NCI-H128 (cell line): ENCODE measurements around the gene GORASP2.
"Not testable (repeated sequence)": the region's sequence is repeated elsewhere in the genome, so short reads cannot be mapped to it uniquely, and the experiment has no call there.

Experiments
- DNase-seq: peaks from one replicate; lab custom pipeline; 2025; ENCODE audit not compliant: unreplicated experiment; lab: John Stamatoyannopoulos, UW

GORASP2 gene

DNA sequence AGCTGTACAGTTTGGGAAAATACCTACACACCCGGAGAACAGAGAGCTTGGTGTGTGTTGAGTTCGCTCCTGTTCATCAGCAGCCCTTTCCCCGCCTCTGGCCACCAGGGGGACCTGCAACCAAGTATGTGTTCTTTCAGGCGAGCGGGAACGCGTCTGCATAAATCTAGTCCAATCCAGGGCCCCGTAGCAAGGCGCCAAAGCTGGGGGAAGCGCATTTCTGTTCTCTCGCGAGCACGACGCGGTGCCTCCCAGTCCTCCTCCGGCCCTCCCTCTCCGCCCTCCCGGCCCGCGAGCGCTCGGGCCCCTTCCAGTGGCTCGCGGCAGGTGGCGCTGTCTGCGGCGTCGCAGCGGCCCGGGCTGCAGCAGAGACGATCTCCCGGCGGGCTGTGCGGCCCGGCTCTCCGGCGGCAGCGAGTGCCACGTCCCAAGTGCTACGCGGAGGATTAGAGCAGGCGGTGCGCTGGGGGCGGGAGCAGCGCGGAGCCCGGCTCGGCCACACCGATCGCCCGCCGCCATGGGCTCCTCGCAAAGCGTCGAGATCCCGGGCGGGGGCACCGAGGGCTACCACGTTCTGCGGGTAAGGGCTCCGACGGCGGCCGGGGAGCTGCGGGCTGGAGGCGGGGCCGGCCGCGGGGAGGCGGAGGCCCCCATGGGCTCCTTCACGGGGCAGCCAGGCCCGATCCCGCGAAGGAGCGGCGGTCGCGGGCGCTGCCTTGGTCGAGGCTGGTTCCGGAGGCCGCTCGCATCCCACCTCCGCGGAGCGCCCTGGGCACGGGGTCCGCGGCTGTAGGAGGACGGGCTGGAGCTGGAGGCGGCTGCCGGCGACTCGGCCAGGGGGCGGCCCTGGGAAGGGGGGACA, at the start of gene GORASP2:
Gene GORASP2 (plus strand): TSS at position 430 of the 862 bp plus-strand sequence. CDS start 88 bp downstream, at position 518.
- peak; percentile 90 for DNase-seq

DNA sequence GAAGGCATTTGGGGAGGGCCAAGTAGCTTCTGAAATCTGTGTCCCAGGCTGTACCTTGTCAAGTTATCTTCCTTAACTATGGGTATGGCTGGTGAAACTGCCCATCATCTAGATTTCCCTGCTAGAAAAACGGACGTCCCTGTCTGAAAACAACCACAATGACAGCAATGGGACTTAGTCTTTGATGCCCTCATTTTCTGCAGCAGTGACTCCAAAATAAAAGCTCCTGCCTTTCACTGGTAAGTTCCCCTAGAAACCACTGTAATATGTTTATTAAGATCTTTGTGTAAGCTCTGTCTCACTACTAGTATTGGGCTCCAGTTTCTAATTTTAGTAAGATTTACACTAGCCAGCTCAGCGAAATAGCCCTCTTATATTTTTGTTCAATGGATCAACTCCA, 47.2 kb upstream of the GORASP2 start:
- no peak for DNase-seq

DNA sequence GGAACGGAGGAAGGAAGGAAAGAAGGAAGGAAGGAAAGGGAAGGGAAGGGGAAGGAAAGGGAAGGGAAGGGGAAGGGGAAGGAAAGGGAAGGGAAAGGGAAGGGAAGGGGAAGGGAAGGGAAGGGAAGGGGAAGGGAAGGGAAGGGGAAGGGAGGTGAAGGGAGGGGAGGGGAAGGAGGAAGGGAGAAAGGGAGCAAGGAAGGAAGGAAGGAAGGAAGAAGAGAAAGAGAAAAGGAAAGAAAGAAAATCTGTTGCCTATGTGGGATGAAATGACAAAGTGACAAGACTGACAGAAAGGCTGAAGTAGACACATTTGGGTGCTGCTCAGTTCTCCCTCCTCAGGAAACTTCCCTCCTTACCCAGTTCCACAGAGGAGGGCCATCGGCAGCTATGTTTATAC, 46.3 kb upstream of the GORASP2 start:
- no peak for DNase-seq

DNA sequence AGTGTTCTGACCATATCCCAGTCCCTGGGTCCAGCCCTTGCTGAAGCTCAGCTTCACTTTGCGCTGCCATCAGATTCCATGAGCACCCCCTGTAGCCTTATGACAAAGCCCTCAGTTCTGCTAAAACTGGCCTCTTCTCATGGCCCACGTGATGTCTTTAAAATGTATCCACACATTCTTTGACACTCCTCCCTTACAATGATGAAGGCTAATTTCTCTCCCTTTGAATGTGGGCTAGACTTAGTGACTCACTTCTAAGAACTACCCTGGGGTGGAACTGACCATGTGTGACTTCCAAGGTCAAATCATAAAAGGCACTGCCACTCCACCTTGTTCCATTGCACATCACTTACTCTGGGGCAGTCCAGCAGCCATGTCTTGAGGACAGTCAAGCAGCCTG, 45.4 kb upstream of the GORASP2 start:
- DNase-seq: no peak

DNA sequence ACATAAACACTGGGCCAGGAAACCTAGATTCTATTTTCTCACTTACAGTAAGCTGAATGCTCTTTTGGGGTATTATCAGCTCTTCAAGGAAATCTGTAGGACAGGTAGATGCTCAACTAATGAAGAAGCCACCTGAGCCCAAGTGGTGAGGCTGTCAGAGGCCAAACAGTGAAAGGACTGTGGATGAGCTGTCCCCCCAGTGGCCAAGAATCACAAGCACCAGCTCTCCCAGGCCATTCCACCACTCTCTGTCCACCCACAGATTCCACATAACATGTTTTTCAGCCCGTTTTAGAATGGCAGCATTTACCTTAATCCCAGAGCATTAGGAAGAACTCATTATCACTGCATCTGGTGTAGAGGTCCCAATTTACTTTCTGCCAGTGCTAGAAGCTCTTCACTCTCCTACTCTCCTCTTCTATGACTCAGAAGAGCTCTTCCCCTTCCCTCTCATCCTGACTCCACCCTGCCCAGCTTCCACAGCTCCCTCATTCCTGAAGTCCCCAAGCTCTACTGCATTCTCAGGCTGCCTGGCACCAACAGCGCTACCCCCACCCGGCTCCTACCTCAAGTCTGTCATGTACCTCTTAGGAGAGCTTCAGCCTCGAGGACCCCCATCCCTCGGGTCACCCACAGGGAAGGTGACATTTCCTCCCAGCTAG, 43.8 kb upstream of the GORASP2 start:
- DNase-seq: no peak

DNA sequence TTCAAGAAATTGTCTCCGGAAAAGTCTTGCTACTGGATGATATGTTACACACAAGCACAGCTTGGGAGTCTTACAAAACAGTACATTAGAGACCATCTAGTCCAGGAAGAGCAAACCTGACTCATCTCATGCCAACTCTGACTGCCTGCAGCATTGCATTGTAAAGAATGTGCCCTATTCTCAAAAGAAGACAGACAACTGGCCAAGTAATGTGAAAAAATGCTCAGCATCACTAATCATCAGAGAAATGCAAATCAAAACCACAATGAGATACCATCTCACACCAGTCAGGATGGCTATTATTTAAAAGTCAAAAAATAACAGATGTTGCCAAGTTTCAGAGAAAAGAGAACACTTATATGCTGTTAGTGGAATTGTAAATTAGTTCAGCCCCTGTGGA, 42.7 kb upstream of the GORASP2 start:
- no peak for DNase-seq

DNA sequence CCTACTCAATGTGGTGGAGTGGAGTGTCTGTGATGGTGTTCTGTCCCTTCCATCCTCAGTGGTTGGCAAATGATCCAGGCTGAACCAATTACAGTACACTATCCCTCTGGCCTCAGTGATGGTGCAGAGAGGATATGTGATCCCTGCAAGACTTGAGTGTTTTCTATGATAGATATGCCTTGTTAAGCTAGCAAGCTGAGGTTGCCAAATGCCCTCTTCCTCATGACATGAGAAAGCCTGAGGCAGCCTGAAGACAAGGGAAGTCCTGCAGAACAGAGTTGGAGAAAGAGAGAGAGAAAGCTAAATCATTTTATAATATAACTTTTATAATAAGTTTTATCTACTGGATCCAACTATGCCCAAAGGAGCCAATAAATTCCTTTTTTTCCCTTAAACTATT, 41.6 kb upstream of the GORASP2 start:
- DNase-seq: no peak

DNA sequence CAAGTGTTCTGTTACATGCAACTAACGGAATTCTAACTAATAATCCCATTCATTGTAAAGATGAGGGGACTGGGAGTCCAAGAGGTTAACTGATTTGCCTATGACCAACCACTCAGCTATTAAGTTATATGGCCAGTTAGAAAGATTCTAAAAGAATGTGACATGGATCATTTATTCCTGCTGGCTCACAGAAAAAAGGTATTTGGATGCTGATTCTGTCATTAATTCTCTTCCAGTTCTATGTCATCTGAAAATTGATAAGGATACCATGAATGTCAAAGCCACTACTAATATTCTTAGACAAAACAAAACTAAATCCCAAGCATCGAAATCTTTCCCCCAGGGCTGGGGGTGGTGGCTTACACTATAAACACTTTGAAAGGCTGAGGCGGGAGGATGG, 41.2 kb upstream of the GORASP2 start:
- no peak for DNase-seq

DNA sequence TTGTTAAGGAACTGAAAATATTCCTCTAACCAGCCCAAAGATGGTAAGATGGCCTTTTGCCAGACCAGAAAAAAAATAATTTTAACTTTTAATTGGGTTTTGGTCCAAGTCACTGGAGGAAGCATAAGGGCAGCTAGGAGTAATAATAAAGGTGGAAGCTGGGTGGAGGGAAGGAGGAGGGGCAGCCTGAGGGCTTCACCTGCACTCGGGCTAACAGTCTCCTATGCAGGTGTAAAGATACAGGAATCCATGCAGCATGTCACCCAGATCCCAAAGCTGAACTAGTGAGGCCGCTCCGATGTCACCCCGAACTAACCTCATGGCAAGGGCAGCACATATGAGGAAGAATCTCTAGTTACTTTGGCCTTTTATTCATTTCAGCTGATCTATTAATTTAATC, 37.2 kb upstream of the GORASP2 start:
- DNase-seq: no peak

DNA sequence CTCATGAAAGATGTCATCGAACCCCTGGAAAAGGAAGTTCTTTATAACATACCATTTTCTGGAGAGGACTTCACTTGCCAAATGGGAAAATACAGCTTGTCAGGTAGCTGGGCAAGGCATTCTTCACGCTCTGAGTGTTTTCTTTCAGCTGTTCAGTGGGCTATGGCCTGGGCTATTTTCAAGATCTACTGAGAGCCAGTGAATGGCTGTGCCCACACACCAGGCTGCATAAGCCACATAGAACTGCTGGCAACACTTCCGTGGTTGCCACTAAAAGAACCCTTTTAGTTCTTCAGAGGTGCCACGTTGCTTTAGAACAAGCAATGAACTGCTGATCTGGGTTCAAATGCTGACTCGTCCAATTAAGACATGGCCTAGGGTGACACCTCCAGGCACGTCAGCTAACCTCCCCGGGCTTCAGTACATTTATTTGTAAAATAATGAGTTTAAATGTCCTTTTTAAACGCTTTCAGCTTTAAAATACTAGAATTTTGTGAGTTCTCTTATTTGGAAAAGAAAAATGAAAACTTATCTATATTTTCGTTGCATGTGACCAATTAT, 36.6 kb upstream of the GORASP2 start:
- no peak for DNase-seq

DNA sequence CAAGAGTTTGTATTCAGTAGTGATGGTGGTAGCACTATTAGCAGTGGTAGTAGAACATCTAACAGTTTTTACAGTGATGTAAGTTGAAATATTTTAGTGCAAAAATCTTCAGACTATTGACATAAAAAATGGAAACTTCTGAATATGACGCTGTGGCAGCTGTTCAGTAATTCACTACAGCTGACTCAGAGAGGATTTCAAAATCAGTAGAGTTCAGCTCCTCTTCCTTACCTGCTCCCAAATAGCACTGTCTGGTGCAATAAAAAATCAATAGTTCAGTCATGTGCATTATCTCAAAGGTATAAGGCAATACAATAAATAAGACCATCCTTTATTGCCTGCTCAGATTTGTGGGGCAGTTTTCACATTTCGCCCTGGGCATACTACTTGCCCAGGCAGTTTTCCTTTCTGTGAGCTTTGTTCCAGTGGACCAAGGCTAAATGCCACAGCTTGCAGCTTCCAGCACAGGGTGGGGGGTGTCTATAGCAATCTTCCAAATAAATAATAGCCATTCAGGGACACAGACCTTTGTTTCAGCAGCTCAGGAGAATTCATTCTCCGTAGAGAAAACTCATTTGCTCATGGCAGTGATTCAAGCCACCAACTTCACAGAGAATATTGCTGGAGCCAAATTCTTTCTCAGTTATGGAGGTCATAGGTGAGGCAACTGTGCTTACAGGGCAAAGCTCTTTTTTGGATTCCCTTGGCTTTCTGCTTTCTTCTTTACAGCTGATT, 33.9 kb upstream of the GORASP2 start:
- DNase-seq: no peak

DNA sequence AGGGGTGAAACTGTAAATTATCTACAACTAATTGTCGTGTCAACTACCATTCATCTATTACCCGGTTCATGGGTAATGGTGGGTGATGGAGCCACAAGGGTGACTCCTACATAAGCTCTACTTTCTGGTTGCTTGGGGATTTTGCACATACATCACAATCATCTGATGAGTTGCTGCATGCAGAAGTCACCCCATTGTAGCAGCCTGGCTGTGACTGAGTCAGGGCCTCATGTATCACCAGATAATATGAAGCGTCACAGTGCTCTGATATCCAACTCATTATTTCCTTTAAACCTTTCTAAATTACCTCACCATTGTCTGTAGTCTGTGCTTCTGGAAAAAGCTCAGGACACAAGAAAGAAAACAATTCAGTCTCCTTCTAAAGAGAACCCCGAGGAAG, 32.4 kb upstream of the GORASP2 start:
- no peak for DNase-seq

DNA sequence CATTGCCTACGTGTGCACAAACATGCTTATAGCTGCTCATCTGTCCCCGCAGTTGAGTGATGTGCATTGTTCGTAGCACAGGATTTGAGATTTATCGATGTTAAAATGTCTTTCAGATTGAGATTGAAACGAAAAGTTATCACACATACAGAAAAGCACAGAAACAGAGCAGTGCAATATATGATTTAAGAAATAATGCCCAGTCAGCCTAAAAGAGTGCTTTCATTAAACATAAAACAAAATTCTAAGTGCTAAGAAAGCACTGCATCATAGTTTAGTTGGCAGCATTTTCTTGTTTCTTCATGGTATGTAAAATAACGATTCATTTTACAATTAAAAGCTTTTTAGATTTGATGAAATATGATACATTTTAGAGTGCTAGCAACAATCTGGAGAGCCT, 31.9 kb upstream of the GORASP2 start:
- DNase-seq: no peak

DNA sequence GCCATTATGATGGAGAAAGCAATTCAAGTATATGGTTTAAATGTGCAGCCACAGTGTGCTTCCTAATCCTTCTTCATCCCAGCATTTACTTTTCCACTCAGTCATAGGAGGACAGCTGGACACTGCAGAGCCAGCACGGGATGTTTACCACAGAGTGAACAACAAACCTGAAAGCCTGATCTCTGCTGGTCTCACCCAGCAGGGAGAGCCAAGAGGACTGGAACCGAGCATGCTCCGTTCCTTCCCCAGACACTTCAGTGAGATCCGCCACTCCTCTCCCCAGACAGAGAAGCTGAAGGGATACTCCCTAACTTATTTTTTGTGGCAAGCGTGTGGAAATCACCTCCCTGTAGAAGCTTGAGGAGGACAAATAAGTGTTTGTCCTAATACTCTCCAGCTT, 23.2 kb upstream of the GORASP2 start:
- DNase-seq: no peak

DNA sequence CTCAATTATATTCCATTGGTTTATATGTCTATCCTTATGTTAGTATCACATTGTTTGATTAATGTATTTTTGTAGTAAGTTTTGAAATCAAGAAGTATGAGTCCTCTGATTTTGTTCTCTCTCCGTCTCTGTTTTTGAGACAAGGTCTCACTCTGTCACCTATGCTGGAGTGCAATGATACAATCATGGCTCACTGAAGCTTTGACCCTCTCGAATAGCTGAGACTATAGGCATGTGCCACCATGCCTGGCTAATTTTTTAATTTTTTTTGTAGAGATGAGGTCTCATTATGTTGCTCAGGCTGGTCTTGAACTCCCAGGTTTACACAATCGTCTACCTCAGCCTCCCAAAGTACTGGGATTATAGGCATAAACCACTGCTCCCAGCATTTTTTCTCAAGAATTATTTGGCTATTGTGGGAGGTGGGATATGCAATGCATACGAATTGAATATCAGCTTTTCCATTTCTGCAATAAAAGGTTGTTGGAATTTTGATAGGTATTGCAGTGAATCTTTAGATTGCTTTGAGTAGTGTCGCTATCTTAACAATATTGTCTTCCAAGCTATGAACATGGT, 17.7 kb upstream of the GORASP2 start:
- no peak for DNase-seq

DNA sequence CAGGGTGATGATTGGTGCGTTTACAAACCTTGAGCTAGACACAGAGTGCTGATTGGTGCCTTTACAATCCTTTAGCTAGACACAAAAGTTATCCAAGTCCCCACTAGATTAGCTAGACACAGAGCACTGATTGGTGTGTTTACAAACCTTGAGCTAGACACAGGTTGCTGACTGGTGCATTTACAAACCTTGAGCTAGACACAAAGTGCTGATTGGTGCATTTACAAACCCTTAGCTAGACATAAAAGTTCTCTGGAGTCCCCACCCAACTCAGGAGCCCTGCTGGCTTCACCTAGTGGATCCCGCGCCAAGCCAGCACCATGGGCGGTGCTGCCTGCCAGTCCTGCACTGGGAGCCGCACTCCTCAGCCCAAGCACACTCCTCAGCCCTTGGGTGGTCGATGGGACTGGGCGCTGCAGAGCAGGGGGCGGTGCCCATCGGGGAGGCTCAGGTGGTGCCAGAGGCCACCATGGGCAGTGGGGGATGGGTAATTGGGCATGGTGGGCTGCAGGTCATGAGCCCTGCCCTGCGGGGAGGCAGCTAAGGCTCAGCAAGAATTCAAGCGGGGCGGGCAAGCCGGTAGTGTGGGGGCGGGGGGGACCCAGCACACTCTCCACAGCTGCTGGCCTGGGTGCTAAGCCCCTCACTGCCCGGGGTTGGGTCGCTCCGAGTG, 13.9 kb upstream of the GORASP2 start:
- DNase-seq: not testable (repeated sequence)

DNA sequence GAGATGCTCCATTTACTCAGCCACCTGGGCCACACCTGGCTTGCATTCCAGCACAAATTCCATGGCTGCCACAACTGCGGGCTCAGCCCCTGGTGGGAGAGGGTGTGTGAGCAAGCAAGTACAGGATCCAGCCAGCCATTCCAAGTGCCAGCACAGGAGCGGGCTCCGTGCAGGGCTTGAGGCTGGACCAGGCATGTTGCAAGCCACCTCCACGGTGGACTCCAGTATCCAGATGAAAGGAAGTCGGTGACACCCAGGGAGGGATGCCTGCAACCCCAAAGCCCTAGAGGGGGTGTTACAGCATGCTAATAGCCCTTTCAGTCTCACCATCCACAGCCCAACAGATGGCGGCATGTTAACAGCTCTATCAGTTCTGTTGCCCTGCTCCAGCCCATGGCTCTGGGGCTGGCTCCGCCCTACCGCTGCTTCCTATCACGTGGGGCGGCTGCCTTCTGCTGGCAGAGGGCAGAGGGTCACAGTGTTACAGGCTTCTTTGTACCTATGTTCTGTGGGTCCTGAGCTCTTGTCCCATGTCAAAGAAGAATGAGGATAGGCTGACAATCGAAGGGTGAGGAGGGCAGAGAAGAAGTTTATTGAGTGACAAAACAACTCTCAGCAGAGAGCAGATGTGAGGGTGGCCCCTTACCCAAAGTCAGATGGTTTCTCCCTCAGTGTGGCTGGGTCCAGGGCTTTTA, 11.7 kb upstream of the GORASP2 start:
- no peak for DNase-seq

DNA sequence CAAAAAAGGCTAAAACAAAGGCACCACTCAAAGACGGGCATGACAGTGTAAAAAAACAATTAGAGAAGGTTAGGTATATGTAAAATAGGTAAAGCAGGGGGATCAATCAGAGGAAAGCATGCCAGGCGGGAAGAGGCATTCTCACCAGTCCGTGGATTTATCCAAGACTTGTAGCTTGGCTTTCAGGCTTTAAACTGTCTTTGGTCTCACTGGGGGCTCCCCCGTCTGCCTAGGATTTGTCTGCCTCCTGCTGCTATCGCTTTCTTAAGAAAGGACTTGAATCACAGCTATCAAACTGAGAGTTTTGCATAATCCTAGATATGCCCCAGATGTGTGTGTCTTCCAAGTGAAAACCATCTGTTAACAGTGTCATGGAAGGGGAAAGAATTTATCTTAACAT, 11.1 kb upstream of the GORASP2 start:
- no peak for DNase-seq

DNA sequence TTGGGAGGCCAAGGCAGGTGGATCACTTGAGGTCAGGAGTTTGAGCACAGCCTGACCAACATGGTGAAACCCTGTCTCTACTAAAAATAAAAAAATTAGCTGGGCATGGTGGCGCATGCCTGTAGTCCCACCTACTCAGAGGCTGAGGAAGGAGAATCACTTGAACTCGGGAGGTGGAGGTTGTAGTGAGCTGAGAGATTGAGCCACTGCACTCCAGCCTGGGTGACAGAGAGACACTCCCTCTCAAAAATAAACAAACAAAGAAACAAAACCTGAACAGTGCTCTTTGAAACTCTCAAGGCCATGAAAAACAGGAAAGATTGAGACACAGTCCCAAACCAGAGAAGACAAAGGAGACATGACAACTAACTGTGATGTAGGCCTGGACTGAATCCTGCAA, 7.2 kb upstream of the GORASP2 start:
- not testable (repeated sequence) for DNase-seq
